Hematopoietic multipotent progenitor cell treated with erythropoietin and hydrocortisone succinate and interleukin-3 and kit ligand, for 17 days (in vitro differentiated cells): ENCODE measurements around the gene SLC35C1.
A peak's percentile ranks its signal among the peaks of the same experiment; 100 is the strongest.

Source experiments
- DNase-seq: peaks from one replicate; pipeline ENCODE4 v3.0.0-alpha.2; 2015; ENCODE audit warnings: low spot score

SLC35C1 gene

DNA sequence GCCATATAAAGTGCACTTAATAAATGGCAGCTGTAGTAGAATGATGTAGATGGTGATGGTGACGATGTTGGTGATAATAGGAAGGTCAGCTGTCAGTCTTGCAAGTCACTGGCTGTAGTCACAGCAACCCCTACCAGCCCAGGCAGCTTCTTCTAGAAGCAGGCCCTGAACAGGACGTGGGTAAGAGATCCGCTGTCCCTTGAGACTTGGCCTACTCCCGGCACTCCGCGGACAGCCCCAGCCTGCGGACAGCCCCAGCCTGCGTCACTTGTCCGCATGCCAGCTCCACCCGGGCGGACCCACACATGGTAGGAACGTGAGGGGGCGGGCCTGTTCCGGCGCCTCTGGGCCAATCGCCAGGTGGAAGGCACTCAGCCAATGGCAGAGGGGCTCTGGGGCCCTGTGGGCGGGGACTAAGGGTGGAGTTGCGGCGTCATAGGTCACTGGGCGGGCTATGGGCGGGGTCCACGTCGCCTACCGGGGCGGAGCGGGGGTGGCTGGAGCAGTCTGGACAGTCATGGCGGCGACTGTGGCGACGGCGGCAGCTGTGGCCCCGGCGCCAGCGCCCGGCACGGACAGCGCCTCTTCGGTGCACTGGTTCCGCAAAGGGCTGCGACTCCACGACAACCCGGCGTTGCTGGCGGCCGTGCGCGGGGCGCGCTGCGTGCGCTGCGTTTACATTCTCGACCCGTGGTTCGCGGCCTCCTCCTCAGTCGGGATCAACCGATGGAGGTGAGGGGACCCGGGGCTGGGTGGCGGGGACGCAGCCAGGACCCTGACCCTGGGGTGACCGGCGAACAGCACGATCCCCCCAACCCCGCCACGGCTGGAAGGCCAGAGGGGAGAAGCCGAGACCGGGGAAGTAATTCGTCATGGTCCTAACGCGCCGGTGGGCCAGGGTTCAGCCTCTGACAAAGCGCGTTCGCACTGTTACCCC lies 42.3 kb downstream of the SLC35C1 start, which contains the start of gene CRY2:
Gene CRY2, plus strand, starts transcription at position 502 of the 937 bp plus-strand sequence. Its CDS starts 16 bp downstream, at position 518.
- peak; percentile 100 for DNase-seq

DNA sequence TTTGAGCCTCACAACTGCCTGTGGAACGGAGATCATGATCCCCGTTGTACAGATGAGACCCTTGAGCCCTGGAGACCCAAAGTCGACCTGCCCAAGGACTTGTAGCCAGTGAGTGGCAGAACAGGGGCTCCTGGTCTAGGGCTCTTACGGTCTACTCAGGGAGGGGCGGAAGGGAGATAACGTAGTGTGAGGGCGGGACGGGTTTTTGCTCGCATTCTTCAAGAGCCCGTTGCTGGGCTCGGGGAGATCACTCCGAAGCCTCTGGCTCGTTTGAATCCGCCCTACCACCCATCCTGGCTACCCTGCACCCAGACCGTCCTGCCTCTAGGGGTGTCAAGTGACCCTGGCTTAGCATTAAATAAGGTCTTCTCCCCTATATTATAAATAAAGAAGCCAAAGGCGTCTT lies 43.0 kb downstream of the SLC35C1 start:
- DNase-seq, result peak; percentile 67

DNA sequence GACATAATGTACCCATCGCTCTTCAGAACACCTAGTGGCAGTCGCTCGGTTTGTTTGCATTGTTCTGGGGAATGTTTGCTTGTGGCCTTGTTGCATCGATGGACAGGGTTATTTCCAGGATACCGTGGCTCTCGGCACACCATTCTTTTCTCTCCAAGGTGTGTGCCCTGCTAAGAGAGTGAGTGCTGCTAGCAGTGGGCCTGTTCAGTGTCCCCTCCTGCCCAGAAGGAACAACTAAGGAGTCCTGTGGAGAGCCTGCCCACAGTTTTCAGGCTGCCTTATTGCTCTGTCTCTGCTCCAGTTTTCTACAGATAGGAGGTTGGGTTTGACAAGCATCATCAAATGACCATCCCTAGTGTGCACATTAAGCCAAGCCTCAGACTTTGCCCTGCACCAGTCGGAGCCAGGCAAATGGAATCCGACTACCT lies 43.7 kb downstream of the SLC35C1 start:
- no peak for DNase-seq

DNA sequence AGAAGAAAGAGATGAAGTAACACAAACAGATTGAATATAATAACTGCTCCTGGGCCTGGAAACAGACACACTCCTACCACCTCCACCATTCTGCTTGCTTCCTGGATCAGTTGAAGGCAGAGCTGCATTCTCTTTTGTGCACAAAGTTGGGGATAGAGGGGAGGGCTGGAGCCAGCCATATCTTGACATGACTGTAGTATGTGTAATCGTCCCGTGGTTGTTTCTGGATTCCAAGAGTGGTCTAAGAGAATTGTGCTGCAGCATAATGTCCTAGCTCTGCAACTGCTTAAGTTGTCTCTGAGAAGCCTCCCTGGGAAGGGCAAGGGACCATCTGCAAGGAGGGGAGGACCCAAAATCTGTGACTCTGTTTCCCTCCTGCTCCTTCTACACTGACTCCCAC lies 45.5 kb downstream of the SLC35C1 start:
- no peak for DNase-seq

DNA sequence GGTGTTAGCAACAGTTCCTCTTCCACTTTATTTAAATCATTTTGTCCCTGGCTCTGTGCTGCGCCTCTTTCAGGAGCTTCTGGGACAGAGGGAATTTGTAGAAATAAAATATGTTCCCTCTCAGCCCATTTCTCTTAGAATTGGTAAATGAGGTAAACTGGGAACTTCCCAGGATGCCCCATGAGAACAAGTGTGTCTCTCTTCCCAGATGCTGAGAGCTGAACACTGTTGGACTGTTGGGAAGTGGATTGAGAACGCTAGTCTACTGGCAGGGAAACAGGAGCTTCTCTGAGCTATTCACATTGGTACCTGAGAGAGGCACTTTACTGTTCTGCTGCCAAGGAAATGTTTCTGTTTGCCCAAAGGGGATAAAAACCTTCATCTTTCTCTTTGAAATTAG lies 46.3 kb downstream of the SLC35C1 start:
- no peak for DNase-seq

DNA sequence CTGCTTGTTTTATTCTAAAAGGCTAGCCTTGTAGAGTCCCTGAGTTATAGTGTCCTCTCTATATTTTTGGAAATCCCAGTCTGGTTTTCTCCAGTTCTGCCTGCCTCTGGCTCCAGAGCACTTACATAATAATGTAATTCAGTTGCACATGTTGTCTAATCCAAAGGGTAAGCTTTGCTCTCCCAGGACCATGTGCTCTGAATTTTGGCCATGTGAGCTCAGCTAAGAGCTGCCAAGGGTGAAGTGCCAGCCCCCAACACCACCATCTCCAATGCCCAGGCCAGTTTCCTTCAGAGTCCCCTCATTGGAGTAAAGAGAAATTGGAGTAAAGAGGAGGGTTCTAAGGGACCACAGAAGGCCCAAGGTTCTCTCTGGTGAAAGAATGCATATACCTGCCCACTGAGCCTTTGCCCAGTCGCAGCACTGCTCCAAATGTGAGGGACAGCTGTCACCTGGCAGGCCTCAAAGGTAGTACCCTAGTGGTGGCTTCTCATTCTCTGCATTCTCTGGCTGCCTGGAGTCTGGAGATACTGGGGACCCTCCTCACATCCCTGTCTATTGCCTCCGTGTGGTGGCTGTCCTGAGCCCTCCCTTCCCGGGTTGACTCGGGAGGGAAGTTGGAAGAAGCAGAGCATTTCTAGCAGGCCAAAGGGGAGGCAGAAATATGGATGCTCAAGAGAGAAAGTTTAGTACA lies 47.2 kb downstream of the SLC35C1 start:
- DNase-seq, result no peak

DNA sequence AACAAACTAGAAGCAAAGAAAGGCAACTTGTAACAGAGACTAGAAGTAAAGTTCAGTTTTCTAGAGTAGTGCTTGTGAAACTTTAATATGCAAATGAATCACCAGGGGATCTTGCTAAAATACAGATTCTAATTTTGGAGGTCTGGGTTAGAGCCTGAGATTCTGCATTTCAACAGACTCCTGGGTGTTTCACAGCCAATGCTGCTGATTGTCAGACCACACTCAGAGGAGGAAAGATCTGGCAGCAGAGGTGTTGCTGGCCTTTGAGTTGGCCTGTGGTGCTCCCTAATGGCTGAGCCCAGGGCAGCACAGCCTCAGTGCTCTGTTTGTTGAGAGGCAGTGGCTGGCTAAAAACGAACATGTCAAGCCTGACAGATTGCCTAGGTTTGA lies 47.8 kb downstream of the SLC35C1 start:
- no peak for DNase-seq

DNA sequence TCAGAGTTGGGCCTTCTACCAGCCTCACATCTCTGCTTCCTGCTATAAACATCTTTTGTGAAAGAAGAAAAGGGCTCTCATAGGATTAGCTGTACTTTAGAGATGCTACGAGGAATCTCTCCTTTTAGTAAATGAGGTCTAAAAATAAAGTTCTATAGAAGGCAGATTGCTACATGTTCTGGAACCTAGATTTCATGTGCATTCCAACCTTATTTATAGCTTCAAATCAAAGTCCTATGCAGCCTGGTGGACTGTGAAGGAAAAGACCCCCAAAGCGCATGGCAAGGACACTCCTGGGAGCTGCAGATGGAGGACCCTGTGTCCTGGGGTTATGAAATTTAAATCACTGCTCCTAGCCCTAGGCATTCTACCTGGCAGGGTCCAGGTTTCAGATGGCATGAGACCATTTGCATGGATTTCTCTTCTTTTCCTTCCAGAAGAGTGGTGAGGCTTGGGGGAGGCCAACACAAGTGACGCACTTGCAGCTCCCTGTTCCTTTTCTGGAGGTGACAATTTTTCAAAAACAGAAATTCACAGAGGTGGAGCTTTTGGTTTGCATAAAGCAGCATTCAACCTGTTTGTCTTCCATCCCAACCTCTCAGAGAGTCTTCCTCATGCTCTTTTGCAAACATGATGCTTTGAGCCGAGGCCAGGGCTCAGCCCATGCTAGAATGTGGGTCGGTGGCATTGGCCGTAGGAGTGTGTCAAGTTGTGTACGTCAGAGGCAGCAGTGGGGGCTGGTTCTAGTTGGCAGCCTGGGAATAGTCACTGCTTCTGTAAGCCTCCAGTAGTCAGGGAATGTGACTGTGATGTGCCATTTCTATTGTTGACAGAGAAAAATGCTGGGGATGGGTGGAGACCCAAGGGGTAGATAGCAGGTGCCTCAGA lies 48.6 kb downstream of the SLC35C1 start:
- DNase-seq, result no peak

DNA sequence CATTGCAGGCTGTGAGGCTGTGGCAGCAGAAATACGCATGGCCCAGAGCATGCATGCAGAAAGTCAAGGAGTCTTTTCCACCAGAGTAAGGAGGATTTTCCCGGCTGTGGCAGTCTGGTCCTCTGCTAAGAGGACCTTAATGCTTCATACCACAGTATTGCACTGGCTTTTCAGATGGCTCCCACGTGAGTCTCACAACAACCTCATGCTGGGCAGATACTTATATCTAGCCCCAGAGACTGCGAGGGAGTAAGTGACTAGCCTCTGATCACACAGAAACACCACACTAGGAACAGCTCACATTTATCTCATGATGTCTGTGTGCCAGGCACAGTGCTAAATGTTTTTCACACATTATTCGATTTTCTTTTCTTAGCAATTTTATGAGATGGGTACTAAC lies 50.4 kb downstream of the SLC35C1 start:
- no peak for DNase-seq

DNA sequence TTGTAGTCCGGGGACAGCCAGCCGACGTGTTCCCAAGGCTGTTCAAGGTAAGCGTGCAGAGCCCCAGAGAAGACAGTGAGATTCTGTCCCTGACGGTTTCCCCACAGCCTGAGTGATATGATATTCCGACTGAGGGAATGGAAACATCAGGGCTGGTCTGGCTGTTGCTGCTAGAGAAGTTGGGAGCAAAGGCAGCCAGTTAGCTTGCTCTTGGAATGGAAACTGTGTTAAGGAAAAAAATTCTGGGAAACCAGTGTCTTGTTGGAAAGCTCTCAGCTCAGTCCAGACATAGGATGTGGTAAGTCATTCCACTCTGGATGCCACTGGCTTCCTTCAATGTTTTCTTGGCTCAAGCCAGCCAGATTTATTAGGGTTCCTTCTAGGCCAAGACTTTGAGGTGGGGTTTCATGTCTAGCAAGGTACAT lies 51.1 kb downstream of the SLC35C1 start:
- no peak for DNase-seq

DNA sequence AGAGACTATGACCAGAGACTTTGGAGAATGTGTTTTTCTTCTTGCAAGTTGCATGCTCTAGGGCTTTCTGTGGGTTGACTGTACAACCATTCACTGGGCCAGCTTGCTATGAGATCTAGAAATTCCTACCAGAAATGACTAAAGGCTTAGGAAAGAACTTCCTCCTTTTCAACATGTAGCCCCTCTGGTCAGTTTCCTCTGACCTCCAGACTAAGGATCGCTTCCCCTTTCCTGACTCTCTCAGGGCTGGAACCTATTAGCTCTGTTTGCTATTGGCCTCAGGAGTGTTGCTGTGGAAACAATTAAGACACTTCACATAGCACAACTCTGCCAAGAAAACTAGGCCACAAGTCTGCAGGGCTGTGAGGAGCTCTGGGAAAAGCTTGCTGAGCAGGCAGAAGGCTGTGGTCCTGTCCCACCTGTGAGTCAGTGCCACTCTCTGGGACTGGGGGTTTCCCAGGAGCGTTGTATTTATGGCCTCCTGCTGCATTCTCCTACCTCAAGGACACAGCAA lies 53.1 kb downstream of the SLC35C1 start:
- DNase-seq, result no peak

DNA sequence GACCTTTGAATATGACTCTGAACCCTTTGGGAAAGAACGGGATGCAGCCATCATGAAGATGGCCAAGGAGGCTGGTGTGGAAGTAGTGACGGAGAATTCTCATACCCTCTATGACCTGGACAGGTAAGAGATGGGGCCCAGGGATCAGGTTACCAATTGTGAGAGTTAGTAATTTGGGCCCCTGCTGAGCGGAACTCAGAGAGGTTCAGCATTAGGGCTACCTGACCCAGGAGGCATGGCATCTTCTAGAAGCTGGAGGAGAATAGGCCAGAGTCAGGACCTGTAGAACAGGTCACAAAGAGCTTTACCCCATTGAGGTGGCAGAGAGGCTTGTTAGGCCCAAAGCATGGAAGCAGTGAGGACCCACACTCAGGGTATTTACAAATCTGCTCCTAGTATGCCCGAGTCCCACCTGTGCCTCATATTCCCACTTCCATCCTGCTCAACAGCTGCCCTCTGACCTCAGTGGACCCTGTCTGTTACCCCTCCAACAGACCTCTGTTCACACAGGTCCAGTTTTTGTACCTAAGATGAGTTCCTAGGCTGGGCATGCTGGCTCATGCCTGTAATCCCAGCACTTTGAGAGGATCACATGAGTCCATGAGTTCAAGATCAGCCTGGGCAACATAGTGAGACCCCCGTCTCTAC lies 53.9 kb downstream of the SLC35C1 start:
- DNase-seq, result no peak

DNA sequence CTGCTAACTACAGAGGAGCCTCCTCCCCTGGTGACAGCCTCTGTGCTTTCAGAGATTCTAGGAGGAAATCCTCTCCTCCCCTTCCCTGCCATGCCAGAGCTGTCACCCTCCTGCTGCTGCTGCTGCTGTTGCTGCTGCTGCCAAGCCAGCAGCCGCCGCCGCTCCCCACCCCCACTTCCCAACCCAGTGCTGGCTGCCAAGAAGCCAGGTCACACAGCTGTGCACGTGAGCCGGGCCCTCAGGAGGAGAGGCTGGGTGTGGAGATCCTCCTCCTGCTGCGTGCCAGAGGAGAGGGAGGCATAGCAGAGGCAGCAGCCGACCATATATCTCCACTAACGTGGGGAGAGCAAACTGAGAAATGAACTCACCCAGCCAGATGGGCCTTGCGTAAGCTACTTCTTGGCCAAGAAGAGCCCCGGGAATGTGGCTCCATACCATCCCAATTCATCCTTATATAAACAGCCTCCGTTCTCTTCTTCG lies 54.8 kb downstream of the SLC35C1 start:
- DNase-seq, result no peak

DNA sequence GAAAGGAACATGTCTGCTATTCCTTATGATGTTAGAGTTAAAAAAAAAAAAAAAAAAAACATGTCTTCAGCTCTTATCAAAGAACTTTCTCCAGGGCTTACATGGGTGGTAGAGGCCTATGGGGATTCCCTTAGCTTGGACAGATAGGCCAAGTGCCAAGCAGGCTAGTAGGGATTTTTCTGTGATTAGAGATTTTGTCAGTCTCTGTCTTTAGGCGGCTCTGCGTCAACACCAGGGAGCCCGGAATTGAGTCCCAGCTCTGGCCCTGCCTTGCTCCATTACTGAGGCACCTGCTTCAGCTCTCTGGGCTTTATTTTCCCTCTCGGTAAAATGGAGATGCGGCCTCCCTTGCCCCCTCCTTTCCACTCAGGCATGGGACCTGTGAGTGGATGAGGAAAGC lies 55.4 kb downstream of the SLC35C1 start:
- no peak for DNase-seq

DNA sequence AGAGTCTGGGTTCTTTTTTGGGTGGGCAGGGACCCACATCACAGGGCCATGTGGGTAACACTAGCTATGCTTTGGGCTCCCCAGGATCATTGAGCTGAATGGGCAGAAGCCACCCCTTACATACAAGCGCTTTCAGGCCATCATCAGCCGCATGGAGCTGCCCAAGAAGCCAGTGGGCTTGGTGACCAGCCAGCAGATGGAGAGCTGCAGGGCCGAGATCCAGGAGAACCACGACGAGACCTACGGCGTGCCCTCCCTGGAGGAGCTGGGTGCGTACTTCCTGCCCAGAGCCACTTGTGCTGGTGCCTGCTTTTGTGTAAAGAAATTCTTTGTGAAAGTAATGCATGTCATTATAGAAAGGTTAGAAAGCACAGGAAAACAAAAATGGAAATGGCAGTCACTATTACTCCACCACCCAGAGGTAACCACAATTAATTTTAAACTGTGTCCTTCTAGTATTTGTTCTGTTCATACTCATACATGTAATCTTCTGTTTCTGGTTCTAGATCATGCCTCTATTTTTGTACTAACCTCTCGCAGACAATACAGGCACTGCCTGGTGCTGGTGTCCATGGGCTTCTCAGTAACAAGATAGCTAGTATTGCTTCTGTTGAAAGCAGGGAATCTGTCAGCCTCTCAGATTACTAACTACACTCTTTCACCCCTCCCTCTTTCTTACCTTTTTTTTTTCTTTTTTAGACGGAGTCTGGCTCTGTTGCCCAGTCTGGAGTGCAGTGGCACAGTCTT lies 56.0 kb downstream of the SLC35C1 start:
- DNase-seq, result no peak
